Esophagus muscularis mucosa (tissue), 4 donors: Measurements from ENCODE around the gene DAND5.

Experiments used
- EP300 ChIP-seq: sonication (generic); formaldehyde crosslinking; IDR thresholded peaks from one replicate; pipeline ENCODE4 v1.6.1; 2017; ENCODE audit warnings: antibody characterized with exemption
- POLR2AphosphoS5 ChIP-seq, 2 donors: sonication (generic); formaldehyde crosslinking; IDR thresholded peaks; one replicate each; pipeline ENCODE4 v1.6.1; 2017; ENCODE audit warnings: antibody characterized with exemption in 2 of 2
- TF ChIP-seq, protein P1 (sequence below), 3 experiments: fragments of 200-600 bp in 2 of 3; fragments of 450-650 bp in 1 of 3; sonication (generic) in 2 of 3; IDR thresholded peaks; one replicate each; pipeline ENCODE4 v1.5.1; 2017 to 2019; ENCODE audit warnings: antibody characterized with exemption in 3 of 3, mild to moderate bottlenecking in 2 of 3, moderate library complexity in 1 of 3

GRCh38 chr19:12949363-12950283, 19.8 kb upstream of the DAND5 start:
- TF ChIP-seq, protein P1, sequence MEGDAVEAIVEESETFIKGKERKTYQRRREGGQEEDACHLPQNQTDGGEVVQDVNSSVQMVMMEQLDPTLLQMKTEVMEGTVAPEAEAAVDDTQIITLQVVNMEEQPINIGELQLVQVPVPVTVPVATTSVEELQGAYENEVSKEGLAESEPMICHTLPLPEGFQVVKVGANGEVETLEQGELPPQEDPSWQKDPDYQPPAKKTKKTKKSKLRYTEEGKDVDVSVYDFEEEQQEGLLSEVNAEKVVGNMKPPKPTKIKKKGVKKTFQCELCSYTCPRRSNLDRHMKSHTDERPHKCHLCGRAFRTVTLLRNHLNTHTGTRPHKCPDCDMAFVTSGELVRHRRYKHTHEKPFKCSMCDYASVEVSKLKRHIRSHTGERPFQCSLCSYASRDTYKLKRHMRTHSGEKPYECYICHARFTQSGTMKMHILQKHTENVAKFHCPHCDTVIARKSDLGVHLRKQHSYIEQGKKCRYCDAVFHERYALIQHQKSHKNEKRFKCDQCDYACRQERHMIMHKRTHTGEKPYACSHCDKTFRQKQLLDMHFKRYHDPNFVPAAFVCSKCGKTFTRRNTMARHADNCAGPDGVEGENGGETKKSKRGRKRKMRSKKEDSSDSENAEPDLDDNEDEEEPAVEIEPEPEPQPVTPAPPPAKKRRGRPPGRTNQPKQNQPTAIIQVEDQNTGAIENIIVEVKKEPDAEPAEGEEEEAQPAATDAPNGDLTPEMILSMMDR (IDR thresholded peaks at IDR 0.05): no peak
- no peak for TF ChIP-seq POLR2AphosphoS5 (IDR thresholded peaks at IDR 0.05)
- TF ChIP-seq EP300: no peak
